GM12873 (cell line): ENCODE measurements around the gene ERI2.

Experiments used
- CTCF ChIP-seq: IDR thresholded peaks from 2 replicates; pipeline ENCODE4 v1.5.1; 2012; ENCODE audit warnings: low read depth, mild to moderate bottlenecking, moderate library complexity, low read length, control low read depth; ENCODE audit not compliant: insufficient read depth; ENCODE audit errors: missing control alignments

The ERI2 gene, protein sequence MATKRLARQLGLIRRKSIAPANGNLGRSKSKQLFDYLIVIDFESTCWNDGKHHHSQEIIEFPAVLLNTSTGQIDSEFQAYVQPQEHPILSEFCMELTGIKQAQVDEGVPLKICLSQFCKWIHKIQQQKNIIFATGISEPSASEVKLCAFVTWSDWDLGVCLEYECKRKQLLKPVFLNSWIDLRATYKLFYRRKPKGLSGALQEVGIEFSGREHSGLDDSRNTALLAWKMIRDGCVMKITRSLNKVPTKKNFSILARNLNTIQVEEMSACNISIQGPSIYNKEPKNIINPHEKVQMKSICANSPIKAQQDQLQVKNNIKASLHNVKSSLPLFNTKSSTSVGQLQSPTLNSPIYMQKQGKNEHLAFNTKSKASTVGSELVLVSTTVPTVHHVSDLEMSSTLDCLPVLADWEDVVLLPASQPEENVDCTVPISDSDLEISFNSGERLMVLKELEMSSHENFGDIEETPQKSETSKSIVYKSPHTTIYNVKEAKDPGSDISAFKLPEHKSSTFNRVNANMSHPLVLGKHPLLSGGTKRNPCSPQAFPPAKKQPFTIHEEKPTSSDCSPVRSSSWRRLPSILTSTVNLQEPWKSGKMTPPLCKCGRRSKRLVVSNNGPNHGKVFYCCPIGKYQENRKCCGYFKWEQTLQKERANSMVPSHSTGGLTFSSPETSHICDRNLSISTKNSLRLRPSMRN

GRCh38 chr16:20806168-20807050 is at the start of gene ERI2, which contains the start of gene REXO5:
ERI2 (minus strand) TSS chr16:20806472; CDS start chr16:20806430, 42 bp downstream.
REXO5 (plus strand) TSS chr16:20806527; CDS start chr16:20806954, 427 bp downstream.
- peak; percentile 53 for TF ChIP-seq CTCF

- no peak for TF ChIP-seq CTCF
Observed at GRCh38 chr16:20854963-20855362, 48.7 kb upstream of the ERI2 start.

DNA sequence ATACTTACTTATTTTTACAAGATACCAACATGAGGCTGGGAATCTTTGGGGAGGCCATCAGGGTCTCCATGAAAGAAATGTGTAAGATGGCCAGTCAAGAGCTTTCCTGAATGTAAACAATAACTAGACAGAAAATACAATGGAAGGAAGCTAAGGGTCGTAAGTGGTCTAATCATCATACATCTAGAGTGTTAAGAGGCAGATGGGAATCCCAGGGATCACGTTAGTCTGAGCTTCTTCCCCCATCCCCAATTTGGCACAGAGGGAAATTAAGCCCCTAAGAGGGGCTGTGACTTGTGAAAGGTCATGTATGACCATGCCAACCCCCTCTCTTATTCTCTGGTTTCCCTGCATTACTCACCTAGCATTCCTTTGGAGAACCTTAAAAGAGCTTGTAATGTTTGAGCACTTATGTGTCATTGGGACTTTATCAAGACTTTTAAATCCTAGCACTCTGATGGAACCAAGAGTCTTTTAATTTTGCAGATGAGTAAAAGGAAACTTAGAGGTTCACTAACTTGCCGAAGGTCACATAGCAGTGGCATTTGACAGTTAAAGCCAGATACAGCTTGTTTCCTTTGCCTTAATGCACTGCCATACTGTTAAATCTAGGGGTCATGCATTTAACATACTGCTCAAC is 47.8 kb upstream of the ERI2 start:
- TF ChIP-seq CTCF = no peak

- TF ChIP-seq CTCF = no peak
Observed at GRCh38 chr16:20853143-20853542, 46.9 kb upstream of the ERI2 start.

- no peak for TF ChIP-seq CTCF
Observed at GRCh38 chr16:20851601-20852000, 45.3 kb upstream of the ERI2 start.

DNA sequence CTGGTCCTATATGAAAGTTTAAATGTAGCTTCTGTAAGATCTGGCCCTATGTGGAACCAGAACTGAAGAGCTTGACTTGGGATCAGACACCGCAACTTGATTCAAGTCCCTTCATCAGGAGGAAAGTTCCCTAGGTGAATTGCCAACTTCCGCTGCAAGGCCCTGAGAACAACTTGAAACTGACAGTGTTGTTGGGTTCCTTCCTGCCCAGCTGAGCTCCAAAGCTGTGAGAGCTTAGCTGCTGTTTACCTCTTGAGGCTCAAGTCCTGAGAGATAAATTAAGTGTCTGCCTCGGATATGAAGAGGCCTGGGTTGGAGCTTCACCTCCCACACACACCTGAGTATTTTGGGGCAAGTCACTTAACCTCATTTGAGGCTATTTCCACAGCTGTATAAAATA is 44.7 kb upstream of the ERI2 start:
- TF ChIP-seq CTCF = no peak
